Measurements from ENCODE around the gene KCTD2. TPM values are rescaled to one million over a fixed set of nuclear protein-coding genes. Genes with fewer than 3 reads are reported as not detected.
A peak's percentile ranks its signal among the peaks of the same experiment; 100 is the strongest.

Gene KCTD2
- total and polyA plus RNA-seq, 9 of the 15 experiments (the other 6 are each of a cell fraction or from before 2014, with no cell fraction given): 1.7 to 32.9 (median 15.8) TPM

GRCh38 chr17:75034236-75034908 lies 12.7 kb upstream of the KCTD2 start (continued):
- TF ChIP-seq CHD7 (IDR thresholded peaks at IDR 0.05; ENCODE audit: low read depth, low read length) (no peak), NR0B1 (IDR thresholded peaks at IDR 0.05; ENCODE audit: partially characterized antibody) (no peak), SAFB2 (IDR thresholded peaks at IDR 0.05; ENCODE audit: borderline replicate concordance, low read depth, low read length, severe bottlenecking) (no peak), HDGF (IDR thresholded peaks at IDR 0.05) (no peak), ZNF436 (CRISPR knock-in tag; IDR thresholded peaks at IDR 0.05) (no peak), SAP30 (IDR thresholded peaks at IDR 0.05; ENCODE audit: borderline replicate concordance, insufficient read depth, low read depth, low read length, poor library complexity, severe bottlenecking) (peak; percentile 42), ZNF785 (CRISPR knock-in tag; IDR thresholded peaks at IDR 0.05) (no peak), POLR2AphosphoS5 (IDR thresholded peaks at IDR 0.05; ENCODE audit: control insufficient read depth, insufficient read depth, low read depth, low read length) (no peak), ZNF444 (CRISPR knock-in tag; IDR thresholded peaks at IDR 0.05) (no peak), MXD1 (CRISPR knock-in tag; IDR thresholded peaks at IDR 0.05; ENCODE audit: borderline replicate concordance, poor library complexity, severe bottlenecking) (peak; percentile 62), MYC (IDR thresholded peaks at IDR 0.05; ENCODE audit: low read depth, low read length) (peak; percentile 94), MYC (CRISPR knock-in tag; IDR thresholded peaks at IDR 0.05; ENCODE audit: borderline replicate concordance, low read depth) (peak; percentile 60), SP1 (CRISPR knock-in tag; IDR thresholded peaks at IDR 0.05) (peak; percentile 37; the same call in 1 of the 2 replicates), POLR2AphosphoS2 (IDR thresholded peaks at IDR 0.05; ENCODE audit: low read length) (no peak)
